AG04450 (cell line): Measurements from ENCODE around the gene TMEM8B. TPM values are rescaled to one million over a fixed set of nuclear protein-coding genes. Genes with fewer than 3 reads are reported as not detected.
"Not testable (repeated sequence)": the region's sequence is repeated elsewhere in the genome, so short reads cannot be mapped to it uniquely, and the experiment has no call there.

Experiments
- CTCF ChIA-PET: fragments of 300-600, 350-600 bp; formaldehyde crosslinking; extraction: SDS; loops from one replicate; lab custom pipeline; 2022; ENCODE audit warnings: antibody characterized with exemption, inconsistent platforms; lab: Charles Lee
- POLR2A ChIA-PET: fragments of 350-600 bp; formaldehyde crosslinking; extraction: SDS; loops from one replicate; lab custom pipeline; 2021; ENCODE audit warnings: antibody characterized with exemption, inconsistent platforms; lab: Yijun Ruan, JAX
- DNase-seq: peaks from one replicate; pipeline ENCODE4 v3.0.0-alpha.2; 2011; ENCODE audit warnings: low read depth, low spot score
- H3K27ac ChIP-seq: one replicate; pipeline ENCODE4 v1.5.1; 2012; ENCODE audit warnings: low read depth, low read length, control low read depth
- H3K27me3 ChIP-seq: one replicate; pipeline ENCODE4 v1.6.0; 2012; ENCODE audit warnings: low read length; ENCODE audit not compliant: control insufficient read depth, insufficient read depth
- H3K4me3 ChIP-seq: 2 replicates; pipeline ENCODE4 v1.5.1; 2011; ENCODE audit warnings: mild to moderate bottlenecking, low read depth, low read length, control low read depth
- H3K9me3 ChIP-seq: 2 replicates; pipeline ENCODE4 v1.5.1; 2012; ENCODE audit warnings: low read length; ENCODE audit not compliant: control insufficient read depth, insufficient read depth
- polyA plus RNA-seq: library from polyadenylated mRNA; depleted of rRNA; stranded (reverse); fragments of >200 nt; gene quantifications from 2 replicates; pipeline ENCODE4 v1.2.3, GENCODE V29; 2011; rRNA removed
- small RNA-seq: library from RNA; depleted of rRNA; stranded (forward); fragments of <200 nt; gene quantifications from one replicate; pipeline ENCODE3, GENCODE V24; 2012; ENCODE audit warnings: low read depth; ENCODE audit not compliant: insufficient read length
- TF ChIP-seq, protein P1 (sequence below): IDR thresholded peaks from 2 replicates; pipeline ENCODE4 v1.5.1; 2011; ENCODE audit warnings: low read depth, low read length, control low read depth, inconsistent platforms

Gene TMEM8B
- polyA plus RNA-seq, 1 experiment, result 3.3 TPM

DNA sequence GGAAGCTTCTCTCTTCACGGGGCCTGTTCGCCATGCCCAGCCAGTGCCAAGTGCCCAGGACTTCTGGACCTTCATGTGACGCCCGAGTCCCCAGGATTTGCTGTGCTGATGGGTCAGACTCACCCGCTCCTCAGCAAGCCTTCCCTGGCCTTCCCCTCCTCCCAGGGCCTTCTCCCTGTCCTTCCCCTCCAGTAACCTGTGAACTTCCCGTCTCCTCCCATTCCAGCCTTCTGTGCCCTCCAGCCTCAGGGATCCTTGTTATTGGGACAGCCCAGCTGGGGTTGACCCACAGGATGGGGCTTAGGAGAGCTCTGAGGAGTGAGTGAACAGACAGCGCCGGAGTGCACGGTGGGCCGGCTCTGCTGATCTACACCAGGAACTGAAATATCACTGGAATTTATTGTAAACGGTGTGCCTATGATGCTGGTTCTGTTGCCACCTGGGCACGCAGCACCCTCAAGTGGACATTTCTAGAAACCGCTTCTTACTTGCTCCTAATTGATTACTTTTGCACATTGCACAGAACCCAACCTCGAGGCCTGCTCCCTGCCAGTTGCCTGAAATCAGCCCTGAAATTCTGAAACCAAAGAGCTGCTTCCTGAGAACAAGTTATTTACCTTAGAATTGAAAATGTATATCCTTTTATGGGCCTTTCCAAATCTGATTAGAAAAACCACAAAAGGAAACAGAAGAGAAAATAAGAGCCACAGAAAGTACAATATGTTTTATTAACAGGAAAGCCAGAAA lies 81.8 kb downstream of the TMEM8B start:
- no peak overlapping the region for H3K27ac ChIP-seq
- POLR2A ChIA-PET, result interaction anchor here (0.5 kb wide), 1 partner anchor 35 kb away, joined by 5 read pairs; no protein-coding TSS in a partner anchor

DNA sequence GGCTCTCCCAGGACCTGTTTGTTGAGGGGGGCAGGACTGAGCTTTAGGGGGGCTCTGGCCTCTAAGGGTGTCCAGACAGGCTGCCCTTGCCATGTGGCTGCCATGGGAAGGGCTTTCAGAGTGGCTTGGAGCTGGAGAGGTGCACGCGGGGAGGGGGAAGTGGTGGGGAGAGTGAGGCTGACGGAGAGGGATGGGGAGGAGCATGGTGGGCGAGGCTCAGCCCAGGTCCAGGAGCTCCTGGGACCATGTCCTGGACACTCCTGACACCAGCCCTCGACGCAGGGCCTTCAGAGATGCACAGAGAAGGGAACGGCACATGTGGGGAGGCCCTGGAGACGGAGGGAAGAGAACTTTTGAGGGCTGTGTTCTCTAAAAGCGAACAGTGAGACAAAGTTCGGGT lies 82.7 kb downstream of the TMEM8B start:
- TF ChIP-seq, protein P1, sequence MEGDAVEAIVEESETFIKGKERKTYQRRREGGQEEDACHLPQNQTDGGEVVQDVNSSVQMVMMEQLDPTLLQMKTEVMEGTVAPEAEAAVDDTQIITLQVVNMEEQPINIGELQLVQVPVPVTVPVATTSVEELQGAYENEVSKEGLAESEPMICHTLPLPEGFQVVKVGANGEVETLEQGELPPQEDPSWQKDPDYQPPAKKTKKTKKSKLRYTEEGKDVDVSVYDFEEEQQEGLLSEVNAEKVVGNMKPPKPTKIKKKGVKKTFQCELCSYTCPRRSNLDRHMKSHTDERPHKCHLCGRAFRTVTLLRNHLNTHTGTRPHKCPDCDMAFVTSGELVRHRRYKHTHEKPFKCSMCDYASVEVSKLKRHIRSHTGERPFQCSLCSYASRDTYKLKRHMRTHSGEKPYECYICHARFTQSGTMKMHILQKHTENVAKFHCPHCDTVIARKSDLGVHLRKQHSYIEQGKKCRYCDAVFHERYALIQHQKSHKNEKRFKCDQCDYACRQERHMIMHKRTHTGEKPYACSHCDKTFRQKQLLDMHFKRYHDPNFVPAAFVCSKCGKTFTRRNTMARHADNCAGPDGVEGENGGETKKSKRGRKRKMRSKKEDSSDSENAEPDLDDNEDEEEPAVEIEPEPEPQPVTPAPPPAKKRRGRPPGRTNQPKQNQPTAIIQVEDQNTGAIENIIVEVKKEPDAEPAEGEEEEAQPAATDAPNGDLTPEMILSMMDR, result no peak
- ChIA-PET POLR2A (interaction anchor here (0.5 kb wide), 1 partner anchor 34 kb away, joined by 5 read pairs; no protein-coding TSS in a partner anchor), CTCF (interaction anchor here (0.6 to 13.6 kb wide), 11 partner anchors 8 to 317 kb away, joined by 3 to 153 read pairs (median 6); no protein-coding TSS in a partner anchor)
- H3K27me3 ChIP-seq, result no peaks in the 10 kb centered on the region
- no peaks in the 10 kb centered on the region; the same call in 1 of the 2 replicates for H3K9me3 ChIP-seq
- no peak overlapping the region for H3K4me3 ChIP-seq
- DNase-seq, result no peak
- H3K27ac ChIP-seq, result no peak overlapping the region

More for the DNA sequence above, 81.8 kb downstream of the TMEM8B start:
- CTCF ChIA-PET, result interaction anchor here (0.6 to 13.6 kb wide), 12 partner anchors 9 to 510 kb away, joined by 3 to 153 read pairs (median 5); no protein-coding TSS in a partner anchor
- H3K27me3 ChIP-seq, result no peaks in the 10 kb centered on the region
- no peak for DNase-seq
- no peaks in the 10 kb centered on the region; the same call in 1 of the 2 replicates for H3K9me3 ChIP-seq
- TF ChIP-seq, protein P1, result peak; percentile 62
- H3K4me3 ChIP-seq, result no peak overlapping the region

DNA sequence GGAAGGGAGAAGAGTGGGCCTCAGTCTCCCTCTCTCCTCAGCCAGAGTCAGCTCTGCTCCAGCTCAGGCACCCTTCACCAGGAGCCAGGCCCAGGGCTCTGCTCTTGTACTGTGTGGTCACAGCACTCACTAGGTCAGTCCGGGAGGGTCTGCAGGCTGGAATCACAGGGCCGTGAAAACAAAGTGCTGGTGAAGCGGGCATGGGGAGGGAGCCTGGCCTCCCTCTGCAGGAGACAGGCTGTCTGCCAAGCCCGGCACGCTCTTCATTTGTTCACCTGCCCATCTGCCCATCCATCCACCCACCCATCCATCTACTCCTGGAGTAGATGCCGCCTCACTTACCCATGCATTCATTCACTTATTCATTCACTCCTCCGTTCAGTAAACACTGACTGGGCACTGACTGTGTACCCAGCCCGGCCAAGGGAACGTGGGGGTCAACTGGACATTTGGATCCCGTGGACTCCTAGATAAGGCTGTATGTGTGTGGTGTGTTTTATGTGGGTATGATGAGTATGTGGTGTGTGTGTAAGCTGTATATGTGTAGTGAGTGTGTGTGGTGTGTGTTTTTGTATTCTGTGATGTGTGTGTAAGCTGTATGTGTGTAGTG lies 83.9 kb downstream of the TMEM8B start:
- ChIA-PET CTCF (interaction anchor here (13.6 kb wide), 1 partner anchor 32 kb away, joined by 153 read pairs; no protein-coding TSS in a partner anchor), POLR2A (no interaction called here)
- no peaks in the 10 kb centered on the region; the same call in 1 of the 2 replicates for H3K9me3 ChIP-seq
- H3K27ac ChIP-seq, result no peak overlapping the region
- no peak overlapping the region for H3K4me3 ChIP-seq
- DNase-seq, result no peak
- TF ChIP-seq, protein P1, result no peak
- no peaks in the 10 kb centered on the region for H3K27me3 ChIP-seq

DNA sequence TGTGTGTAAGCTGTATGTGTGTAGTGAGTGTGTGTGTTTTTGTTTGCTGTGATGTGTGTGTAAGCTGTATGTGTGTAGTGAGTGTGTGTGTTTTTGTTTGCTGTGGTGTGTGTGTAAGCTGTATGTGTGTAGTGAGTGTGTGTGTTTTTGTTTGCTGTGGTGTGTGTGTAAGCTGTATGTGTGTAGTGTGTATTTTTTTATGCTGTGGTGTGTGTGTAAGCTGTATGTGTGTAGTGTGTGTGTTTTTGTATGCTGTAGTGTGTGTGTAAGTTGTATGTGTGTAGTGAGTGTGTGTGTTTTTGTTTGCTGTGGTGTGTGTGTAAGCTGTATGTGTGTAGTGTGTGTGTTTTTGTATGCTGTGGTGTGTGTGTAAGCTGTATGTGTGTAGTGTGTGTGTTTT lies 84.4 kb downstream of the TMEM8B start:
- H3K27me3 ChIP-seq, H3K27ac ChIP-seq, H3K9me3 ChIP-seq, DNase-seq, POLR2A ChIA-PET, H3K4me3 ChIP-seq: not testable (repeated sequence)
- CTCF ChIA-PET, result interaction anchor here (13.6 kb wide), 1 partner anchor 32 kb away, joined by 153 read pairs; no protein-coding TSS in a partner anchor

DNA sequence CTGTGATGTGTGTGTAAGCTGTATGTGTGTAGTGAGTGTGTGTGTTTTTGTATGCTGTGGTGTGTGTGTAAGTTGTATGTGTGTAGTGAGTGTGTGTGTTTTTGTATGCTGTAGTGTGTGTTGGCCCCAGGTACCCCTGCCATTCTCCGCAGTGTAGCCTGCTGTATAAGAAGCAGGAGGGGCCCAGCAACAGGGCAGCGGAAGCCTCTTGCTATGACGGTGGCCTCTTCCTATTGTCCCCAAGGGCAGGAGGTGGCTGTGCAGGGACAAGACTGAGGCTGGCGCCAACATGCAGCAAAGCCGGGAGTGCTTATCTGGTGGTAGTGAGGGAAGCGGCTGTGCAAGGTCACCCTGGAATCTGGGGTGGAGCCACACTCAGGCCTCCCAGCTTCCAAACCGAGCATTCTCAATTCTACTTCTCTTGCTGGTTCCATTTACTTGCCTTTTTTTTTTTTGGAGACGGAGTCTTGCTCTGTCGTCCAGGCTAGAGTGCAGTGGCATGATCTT lies 85.3 kb downstream of the TMEM8B start:
- Histone ChIP-seq H3K27me3 (no peaks in the 10 kb centered on the region), H3K9me3 (no peaks in the 10 kb centered on the region; the same call in 1 of the 2 replicates), H3K27ac (no peak overlapping the region), H3K4me3 (no peak overlapping the region)
- CTCF ChIA-PET, result no interaction called here
- TF ChIP-seq, protein P1, result no peak
- POLR2A ChIA-PET, result no interaction called here
- DNase-seq, result no peak

Small RNA genes within 50 kb of the gene (small RNA-seq; reads per million reads assigned to genes)
- gene HINT2, result not detected

Other genes with a start within 250 kb of the TMEM8B start
- 12.8 and 14.5 TPM in 2 replicates for gene TESK1, start 224.0 kb upstream of the TMEM8B start, polyA plus RNA-seq
- gene CD72, start 210.8 kb upstream of the TMEM8B start, polyA plus RNA-seq, result 0.86 and 1.0 TPM in 2 replicates
- not detected in 2 replicates for gene SIT1, start 178.3 kb upstream of the TMEM8B start, polyA plus RNA-seq
- gene RMRP, start 171.2 kb upstream of the TMEM8B start, polyA plus RNA-seq, result 173 and 306 TPM in 2 replicates
- gene CCDC107, start 170.9 kb upstream of the TMEM8B start, polyA plus RNA-seq, result 11.8 TPM in 2 replicates
- gene ARHGEF39, start 164.0 kb upstream of the TMEM8B start, polyA plus RNA-seq, result 1.1 and 1.2 TPM in 2 replicates
- gene CA9, start 155.3 kb upstream of the TMEM8B start, polyA plus RNA-seq, result 1.2 and 1.3 TPM in 2 replicates
- gene TPM2, start 139.3 kb upstream of the TMEM8B start, polyA plus RNA-seq, result 1,535 and 1,633 TPM in 2 replicates
- 165 and 224 TPM in 2 replicates for gene TLN1, start 97.0 kb upstream of the TMEM8B start, polyA plus RNA-seq
- gene CREB3, start 96.6 kb upstream of the TMEM8B start, polyA plus RNA-seq, result 51.1 and 58.1 TPM in 2 replicates
- 32.9 and 34.7 TPM in 2 replicates for gene GBA2, start 80.0 kb upstream of the TMEM8B start, polyA plus RNA-seq
- 20.2 and 20.7 TPM in 2 replicates for gene RGP1, start 79.9 kb upstream of the TMEM8B start, polyA plus RNA-seq
- not detected in 2 replicates for gene MSMP, start 75.0 kb upstream of the TMEM8B start, polyA plus RNA-seq
- 31.9 and 44.6 TPM in 2 replicates for gene NPR2, start 37.6 kb upstream of the TMEM8B start, polyA plus RNA-seq
- 0.56 and 0.58 TPM in 2 replicates for gene SPAG8, start 17.0 kb upstream of the TMEM8B start, polyA plus RNA-seq
- gene HINT2, start 14.2 kb upstream of the TMEM8B start, polyA plus RNA-seq, result 17.5 and 18.5 TPM in 2 replicates
- not detected in 2 replicates for gene FAM221B, start 496 bp upstream of the TMEM8B start, polyA plus RNA-seq
- not detected in 2 replicates for gene OR13J1, start 41.2 kb downstream of the TMEM8B start, polyA plus RNA-seq
- 2.7 and 3.0 TPM in 2 replicates for gene HRCT1, start 77.0 kb downstream of the TMEM8B start, polyA plus RNA-seq
- 0.17 and 0.27 TPM in 2 replicates for gene SPAAR, start 80.3 kb downstream of the TMEM8B start, polyA plus RNA-seq
- 0.46 and 1.1 TPM in 2 replicates for gene OR2S2, start 128.9 kb downstream of the TMEM8B start, polyA plus RNA-seq
- gene RECK, start 207.7 kb downstream of the TMEM8B start, polyA plus RNA-seq, result 103 and 112 TPM in 2 replicates